Activated CD4-positive, CD25-positive, alpha-beta regulatory T cell treated with anti-CD3 and anti-CD28 coated beads, Interleukin-2, amount 50 U/mL, for 24 hours (primary cell): ENCODE data around the gene METTL8.
"Not testable (repeated sequence)": the region's sequence is repeated elsewhere in the genome, so short reads cannot be mapped to it uniquely, and the experiment has no call there.

Source experiments
- ATAC-seq, 2 donors: fragments of 150-1000 bp; cut with Tn5 transposase; one replicate each; pipeline ENCODE4 v1.10.0; 2021; ENCODE audit warnings: mild to moderate bottlenecking in 1 of 2, moderate library complexity in 1 of 2

METTL8 gene

GRCh38 chr2:171345971-171346722, 87.6 kb downstream of the METTL8 start:
- no peak for ATAC-seq

GRCh38 chr2:171344182-171344581, 89.6 kb downstream of the METTL8 start:
- ATAC-seq, result peak in 1 of 2 donors; percentile 30

GRCh38 chr2:171342067-171342413, 91.8 kb downstream of the METTL8 start:
- no peak for ATAC-seq

- no peak for ATAC-seq
These were observed 92.3 kb downstream of the METTL8 start for GRCh38 chr2:171341394-171342066.

GRCh38 chr2:171334946-171335345, 98.8 kb downstream of the METTL8 start:
- no peak for ATAC-seq

- no peak for ATAC-seq
These were observed 99.6 kb downstream of the METTL8 start for GRCh38 chr2:171334171-171334570.

GRCh38 chr2:171330155-171330956, 103.4 kb downstream of the METTL8 start:
- peak in 1 of 2 donors; percentile 45 for ATAC-seq

GRCh38 chr2:171327043-171327496, 106.7 kb downstream of the METTL8 start:
- no peak for ATAC-seq

GRCh38 chr2:171325886-171326585, 107.8 kb downstream of the METTL8 start:
- ATAC-seq, result peak; percentile 66 to 86

- no peak for ATAC-seq
These were observed 109.7 kb downstream of the METTL8 start for GRCh38 chr2:171323971-171324528.

- ATAC-seq, result no peak
These were observed 110.9 kb downstream of the METTL8 start for GRCh38 chr2:171322928-171323327.

- ATAC-seq, result no peak
These were observed 113.1 kb downstream of the METTL8 start for GRCh38 chr2:171320731-171321130.

GRCh38 chr2:171320208-171320621, 113.6 kb downstream of the METTL8 start:
- no peak for ATAC-seq

- peak; percentile 83 for ATAC-seq
These were observed 114.5 kb downstream of the METTL8 start for GRCh38 chr2:171319164-171319810.

GRCh38 chr2:171318463-171318934, 115.3 kb downstream of the METTL8 start:
- ATAC-seq, result no peak

- ATAC-seq, result peak; percentile 42 to 54
These were observed 116.2 kb downstream of the METTL8 start for GRCh38 chr2:171317492-171318125.

GRCh38 chr2:171316755-171317337, 116.9 kb downstream of the METTL8 start:
- ATAC-seq, result no peak

- ATAC-seq, result no peak
These were observed 117.6 kb downstream of the METTL8 start for GRCh38 chr2:171316220-171316619.

GRCh38 chr2:171315781-171316180, 118.0 kb downstream of the METTL8 start:
- ATAC-seq, result no peak

GRCh38 chr2:171312182-171312581, 121.6 kb downstream of the METTL8 start:
- not testable (repeated sequence) for ATAC-seq

- ATAC-seq, result not testable (repeated sequence)
These were observed 122.2 kb downstream of the METTL8 start for GRCh38 chr2:171311589-171311988.
